HG02870 (cell line): ENCODE measurements around the gene ACTR6.
"Not testable (repeated sequence)": the region's sequence is repeated elsewhere in the genome, so short reads cannot be mapped to it uniquely, and the experiment has no call there.

Source experiments
- ATAC-seq: cut with Tn5 transposase; IDR thresholded peaks from one replicate; pipeline ENCODE4 v1.9.1; 2021; ENCODE audit warnings: mild to moderate bottlenecking, moderate library complexity; ENCODE audit not compliant: unreplicated experiment

Gene ACTR6

GRCh38 chr12:100184549-100185145 lies 16.0 kb upstream of the ACTR6 start:
- no peak for ATAC-seq

GRCh38 chr12:100185361-100185894 lies 15.2 kb upstream of the ACTR6 start:
- peak; percentile 53 for ATAC-seq

- ATAC-seq = no peak
Observed at GRCh38 chr12:100186071-100186470, 14.5 kb upstream of the ACTR6 start.

GRCh38 chr12:100187068-100187467 lies 13.5 kb upstream of the ACTR6 start:
- no peak for ATAC-seq

GRCh38 chr12:100187857-100188519 lies 12.6 kb upstream of the ACTR6 start:
- no peak for ATAC-seq

GRCh38 chr12:100188888-100189635 lies 11.6 kb upstream of the ACTR6 start:
- not testable (repeated sequence) for ATAC-seq

- ATAC-seq = no peak
Observed at GRCh38 chr12:100189636-100190394, 10.8 kb upstream of the ACTR6 start.

GRCh38 chr12:100193085-100193484 lies 7.5 kb upstream of the ACTR6 start:
- ATAC-seq = no peak

GRCh38 chr12:100197486-100197885 lies 3.1 kb upstream of the ACTR6 start:
- ATAC-seq = no peak

- ATAC-seq = no peak
Observed at GRCh38 chr12:100199023-100199346, 1.6 kb upstream of the ACTR6 start.

GRCh38 chr12:100199347-100200149 lies 1.1 kb upstream of the ACTR6 start:
- ATAC-seq = peak; percentile 64

GRCh38 chr12:100201604-100202423 lies 1.2 kb downstream of the ACTR6 start:
- ATAC-seq = no peak

GRCh38 chr12:100207311-100207710 lies 6.7 kb downstream of the ACTR6 start:
- no peak for ATAC-seq

GRCh38 chr12:100208834-100209233 lies 8.2 kb downstream of the ACTR6 start:
- ATAC-seq = no peak

- ATAC-seq = no peak
Observed at GRCh38 chr12:100211698-100212097, 11.1 kb downstream of the ACTR6 start.

GRCh38 chr12:100213016-100213891 lies 12.6 kb downstream of the ACTR6 start:
- no peak for ATAC-seq

- ATAC-seq = no peak
Observed at GRCh38 chr12:100214518-100214917, 13.9 kb downstream of the ACTR6 start.

- no peak for ATAC-seq
Observed at GRCh38 chr12:100215209-100215608, 14.6 kb downstream of the ACTR6 start.

GRCh38 chr12:100216337-100216736 lies 15.7 kb downstream of the ACTR6 start:
- ATAC-seq = no peak
